HG02870 (cell line): ENCODE data around the gene FBXW8.

ENCODE experiments used
- ATAC-seq: cut with Tn5 transposase; IDR thresholded peaks from one replicate; pipeline ENCODE4 v1.9.1; 2021; ENCODE audit warnings: mild to moderate bottlenecking, moderate library complexity; ENCODE audit not compliant: unreplicated experiment

The FBXW8 gene

DNA sequence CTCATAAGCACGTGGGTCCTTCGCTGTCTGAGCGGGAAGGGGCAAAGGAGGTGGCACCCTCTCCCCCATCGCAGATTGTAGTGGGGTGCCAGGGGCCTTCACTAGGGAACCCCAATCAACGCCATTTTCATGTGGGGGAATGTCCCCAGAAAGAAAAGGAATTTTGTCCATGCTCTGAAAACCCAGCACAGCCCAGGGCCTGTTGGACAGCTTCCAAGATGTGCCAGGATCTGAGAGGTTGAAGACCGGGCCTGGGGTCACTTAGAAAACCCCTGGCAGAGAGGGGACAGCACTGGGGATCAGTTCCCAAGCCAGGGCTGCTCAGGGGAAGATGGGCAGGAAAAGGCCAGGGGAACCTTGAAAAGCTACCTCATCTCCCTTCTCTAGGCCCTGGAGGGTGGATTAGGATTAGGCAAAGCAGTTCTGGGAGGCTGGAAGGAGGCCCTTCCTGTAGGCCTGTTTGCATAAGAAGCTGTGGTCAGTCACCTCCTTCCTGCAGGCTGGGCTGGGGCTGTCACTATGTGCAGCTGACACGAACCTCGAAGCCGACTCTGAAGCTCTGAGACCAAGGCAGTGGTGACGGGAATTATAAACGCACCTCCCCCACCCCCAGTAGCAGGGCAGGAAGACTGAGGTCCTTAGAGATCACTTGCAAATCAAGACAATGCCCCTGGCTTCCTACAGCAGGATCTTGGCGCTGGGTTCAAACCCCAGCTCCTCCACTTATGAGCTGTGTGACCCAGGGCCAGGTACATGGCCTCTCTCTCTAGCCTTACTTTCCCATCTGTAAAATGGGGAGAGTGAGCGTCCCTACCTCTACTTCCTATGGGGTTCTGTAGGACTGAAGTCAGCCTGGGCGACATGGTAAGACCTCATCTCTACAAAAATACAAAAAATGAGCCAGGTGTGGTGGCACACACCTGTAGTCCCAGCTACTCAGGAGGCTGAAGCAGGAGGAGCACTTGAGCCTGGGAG, 159.5 kb downstream of the FBXW8 start:
- ATAC-seq: no peak

GRCh38 chr12:117071009-117071408, 160.3 kb downstream of the FBXW8 start:
- ATAC-seq: no peak

- ATAC-seq: no peak
Measured at GRCh38 chr12:117072106-117072505, 161.4 kb downstream of the FBXW8 start.

DNA sequence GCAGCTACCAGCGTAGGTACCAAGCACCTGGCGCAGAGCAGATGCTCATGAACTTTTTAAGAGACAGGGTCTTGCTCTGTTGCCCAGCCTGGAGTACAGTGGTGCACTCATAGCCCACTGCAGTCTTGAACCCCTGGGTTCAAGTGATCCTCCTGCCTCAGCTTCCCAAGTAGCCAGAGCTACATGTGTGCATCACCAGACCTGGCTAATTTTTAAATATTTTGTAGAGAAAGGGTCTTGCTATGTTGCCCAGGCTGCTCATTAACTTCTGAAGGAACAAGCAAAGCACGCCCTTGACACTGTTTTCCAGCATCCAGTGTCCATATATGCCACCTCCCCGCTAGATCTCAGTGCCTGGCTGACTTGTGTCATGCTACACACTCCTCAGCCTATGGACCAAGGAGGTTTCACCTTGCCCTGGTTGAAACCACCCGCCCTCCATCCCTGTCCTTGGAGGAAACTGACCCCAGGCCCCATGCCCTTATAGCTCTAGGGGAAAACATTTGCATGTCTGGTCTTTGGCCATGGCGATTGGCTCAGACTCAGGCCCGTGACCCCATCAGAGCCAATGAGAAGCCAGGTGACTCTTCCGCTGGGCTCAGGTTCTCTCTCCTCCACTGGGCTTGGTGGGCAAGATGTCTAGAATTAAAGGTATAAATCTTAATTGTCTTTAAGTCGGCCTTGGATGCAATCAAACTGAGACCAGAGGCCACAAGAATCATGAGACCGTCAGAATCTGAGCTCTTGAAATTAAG, 162.2 kb downstream of the FBXW8 start:
- ATAC-seq: no peak

- no peak for ATAC-seq
Measured at GRCh38 chr12:117073611-117074010, 162.9 kb downstream of the FBXW8 start.

- no peak for ATAC-seq
Measured at GRCh38 chr12:117076410-117077372, 165.9 kb downstream of the FBXW8 start.

DNA sequence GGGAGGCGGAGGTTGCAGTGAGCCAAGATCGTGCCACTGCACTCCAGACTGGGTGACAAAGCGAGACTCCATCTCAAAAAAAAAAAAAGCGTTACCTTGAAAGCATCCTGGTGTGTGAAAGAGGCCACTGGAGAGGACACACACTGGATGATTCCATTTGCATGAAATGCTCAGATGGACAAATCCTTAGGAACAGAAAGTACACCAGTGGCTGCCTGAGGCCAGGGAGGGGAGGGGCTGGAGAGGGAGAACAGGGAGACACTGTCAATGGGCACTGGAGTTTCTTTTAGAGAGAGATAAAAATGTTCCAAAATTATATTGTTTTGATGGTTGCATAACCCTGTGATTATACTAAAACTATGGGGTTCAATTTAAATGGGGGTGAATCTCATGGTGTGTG, 168.7 kb downstream of the FBXW8 start:
- no peak for ATAC-seq

- no peak for ATAC-seq
Measured at GRCh38 chr12:117080661-117081144, 170.0 kb downstream of the FBXW8 start.
